Activated CD8-positive, alpha-beta memory T cell treated with anti-CD3 and anti-CD28 coated beads, Interleukin-2, amount 50 U/mL, for 48 hours (primary cell): Measurements from ENCODE around the gene SIRT7.
"Not testable (repeated sequence)": the region's sequence is repeated elsewhere in the genome, so short reads cannot be mapped to it uniquely, and the experiment has no call there.

ENCODE experiments used
- DNase-seq: peaks from one replicate; pipeline ENCODE4 v3.0.0-alpha.2; 2020

Gene SIRT7

GRCh38 chr17:81954131-81955057, 36.4 kb upstream of the SIRT7 start:
- no peak for DNase-seq

- not testable (repeated sequence) for DNase-seq
These were observed 35.5 kb upstream of the SIRT7 start for GRCh38 chr17:81953443-81953842.

- no peak for DNase-seq
These were observed 34.8 kb upstream of the SIRT7 start for GRCh38 chr17:81952792-81953228.

- DNase-seq = no peak
These were observed 34.1 kb upstream of the SIRT7 start for GRCh38 chr17:81951785-81952684.

- DNase-seq = no peak
These were observed 32.5 kb upstream of the SIRT7 start for GRCh38 chr17:81950501-81950900.

GRCh38 chr17:81948635-81949378, 30.8 kb upstream of the SIRT7 start:
- no peak for DNase-seq

GRCh38 chr17:81947189-81947588, 29.2 kb upstream of the SIRT7 start, which contains the start of gene MYADML2:
Gene MYADML2 (minus strand): TSS chr17:81947233. CDS start chr17:81941741, 5,492 bp downstream.
- no peak for DNase-seq

- no peak for DNase-seq
These were observed 26.9 kb upstream of the SIRT7 start for GRCh38 chr17:81944858-81945257.

- no peak for DNase-seq
These were observed 24.2 kb upstream of the SIRT7 start for GRCh38 chr17:81942167-81942553.

GRCh38 chr17:81941484-81942166, 23.6 kb upstream of the SIRT7 start:
- no peak for DNase-seq

GRCh38 chr17:81940538-81941483, 22.8 kb upstream of the SIRT7 start:
- DNase-seq = no peak

GRCh38 chr17:81939881-81940385, 22.0 kb upstream of the SIRT7 start:
- no peak for DNase-seq

GRCh38 chr17:81939218-81939617, 21.2 kb upstream of the SIRT7 start:
- DNase-seq = no peak

- DNase-seq = no peak
These were observed 17.7 kb upstream of the SIRT7 start for GRCh38 chr17:81935709-81936084.

- DNase-seq = no peak
These were observed 17.1 kb upstream of the SIRT7 start for GRCh38 chr17:81934850-81935708.

GRCh38 chr17:81934098-81934757, 16.3 kb upstream of the SIRT7 start:
- DNase-seq = no peak

GRCh38 chr17:81933178-81933699, 15.3 kb upstream of the SIRT7 start:
- no peak for DNase-seq

GRCh38 chr17:81932333-81932983, 14.5 kb upstream of the SIRT7 start:
- DNase-seq = no peak
